Skeletal muscle satellite cell (primary cell): ENCODE results near the gene RAB8B.

Experiments
- H3K27me3 ChIP-seq: 2 replicates; pipeline ENCODE4 v1.7.0; 2013; ENCODE audit warnings: low read length; ENCODE audit not compliant: control insufficient read depth, insufficient read depth
- H3K36me3 ChIP-seq: 2 replicates; pipeline ENCODE4 v1.7.0; 2013; ENCODE audit warnings: mild to moderate bottlenecking, control low read depth, low read length; ENCODE audit not compliant: insufficient read depth
- H3K4me1 ChIP-seq: 2 replicates; pipeline ENCODE4 v1.7.0; 2013; ENCODE audit warnings: low read length; ENCODE audit not compliant: control insufficient read depth, insufficient read depth
- H3K4me2 ChIP-seq: 2 replicates; pipeline ENCODE4 v1.7.0; 2013; ENCODE audit warnings: mild to moderate bottlenecking, low read length
- H3K4me3 ChIP-seq: 2 replicates; pipeline ENCODE4 v1.7.0; 2013; ENCODE audit warnings: low read length
- H3K9ac ChIP-seq: 2 replicates; pipeline ENCODE4 v1.7.0; 2013; ENCODE audit warnings: mild to moderate bottlenecking, low read depth, low read length, moderate library complexity
- H3K9me3 ChIP-seq: replicated peaks from 2 replicates; pipeline ENCODE4 v1.7.0; 2013; ENCODE audit warnings: mild to moderate bottlenecking, control low read depth, low read length

RAB8B gene

DNA sequence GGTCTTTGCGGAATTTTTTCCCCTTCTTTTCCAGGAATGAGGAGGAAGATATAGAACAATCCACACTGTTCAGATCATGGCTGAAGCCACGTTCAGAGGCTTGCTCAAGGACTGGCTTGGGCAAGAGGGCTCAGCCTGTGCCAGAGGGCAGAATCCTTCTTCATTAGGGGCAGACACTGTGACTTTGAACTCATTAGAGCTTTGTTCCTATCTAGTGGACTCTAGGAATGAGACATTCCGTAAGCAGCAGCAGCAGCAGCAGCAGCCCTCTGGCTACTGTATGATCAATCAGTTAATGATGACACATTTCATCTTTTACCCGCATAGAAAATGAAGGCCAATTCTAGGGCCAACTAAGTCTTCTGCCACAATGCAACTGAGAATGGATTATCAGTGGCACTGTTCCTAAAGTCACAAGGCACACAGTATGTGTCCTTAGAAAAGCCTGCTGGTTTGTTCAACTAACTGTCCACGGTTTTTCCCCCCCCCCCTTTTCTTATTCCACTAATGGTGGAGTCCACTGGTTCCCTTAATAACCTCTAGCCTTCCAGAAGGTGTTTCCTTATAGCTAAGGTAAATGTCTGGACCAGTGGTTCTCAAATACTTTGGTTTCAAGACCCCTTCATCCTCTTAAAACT is 1.7 kb upstream of the RAB8B start:
- Histone ChIP-seq H3K36me3 (no peaks in the 10 kb centered on the region), H3K4me1 (peaks cover 37% of the 10 kb centered on the region), H3K4me3 (no peak overlapping the region), H3K27me3 (no peaks in the 10 kb centered on the region), H3K4me2 (no peak overlapping the region), H3K9me3 (no peaks in the 10 kb centered on the region), H3K9ac (no peak overlapping the region)

- Histone ChIP-seq H3K36me3 (no peaks in the 10 kb centered on the region), H3K9ac (peak overlapping the region; percentile 80), H3K9me3 (no peaks in the 10 kb centered on the region), H3K4me2 (peak overlapping the region; percentile 93), H3K27me3 (no peaks in the 10 kb centered on the region), H3K4me3 (peak overlapping the region; percentile 74), H3K4me1 (peaks cover 37% of the 10 kb centered on the region)
Measured at GRCh38 chr15:63188247-63188925, 1.0 kb upstream of the RAB8B start.

GRCh38 chr15:63189941-63190768 is 749 bp downstream of the RAB8B start:
- H3K9me3 ChIP-seq, result no peaks in the 10 kb centered on the region
- H3K4me1 ChIP-seq, result peaks cover 43% of the 10 kb centered on the region
- no peaks in the 10 kb centered on the region for H3K36me3 ChIP-seq
- H3K9ac ChIP-seq, result peak overlapping the region; percentile 72
- H3K27me3 ChIP-seq, result no peaks in the 10 kb centered on the region
- H3K4me2 ChIP-seq, result peak overlapping the region; percentile 83
- H3K4me3 ChIP-seq, result peak overlapping the region; percentile 74

DNA sequence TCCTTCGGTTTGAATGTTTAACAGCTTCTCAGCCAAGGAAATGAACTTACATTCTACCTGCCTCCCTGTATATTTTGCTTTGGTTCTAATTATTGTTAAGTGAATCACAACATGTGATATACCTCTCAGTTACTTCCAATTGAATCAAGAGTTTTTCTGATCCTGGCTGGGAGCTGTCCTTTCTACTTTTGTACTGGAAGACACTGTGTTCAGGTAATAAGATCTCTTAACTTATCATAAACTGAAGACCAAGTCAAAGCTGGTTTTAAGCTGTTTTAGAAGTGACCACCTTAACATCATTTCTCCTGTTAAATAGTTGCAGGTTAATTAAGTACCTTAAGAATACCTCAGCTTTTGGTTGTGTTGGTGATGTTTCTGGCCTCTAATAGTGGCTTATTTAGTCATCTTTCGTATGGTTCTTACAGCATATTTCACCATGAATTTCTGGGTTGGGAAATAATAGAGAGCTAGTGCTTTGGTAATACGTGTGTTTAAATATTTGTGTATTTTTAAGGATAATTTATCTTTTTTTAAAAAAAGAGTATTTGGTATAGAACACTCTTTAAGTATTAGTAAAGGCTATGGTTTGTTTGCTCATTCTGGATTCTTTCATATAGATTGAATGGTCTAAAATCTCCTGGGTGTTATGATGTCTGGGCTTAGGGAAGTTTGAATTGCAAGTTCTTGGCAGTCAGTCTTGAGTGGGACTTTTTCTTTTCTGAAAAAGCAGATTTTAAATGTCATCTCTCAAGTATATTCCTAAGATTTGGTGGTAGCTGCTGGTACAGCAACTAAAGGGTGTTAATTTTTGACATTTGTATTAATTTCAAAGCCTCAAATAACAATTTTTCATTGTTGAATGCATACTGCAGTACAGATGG is 1.6 kb downstream of the RAB8B start:
- Histone ChIP-seq H3K9ac (peak overlapping the region; percentile 72), H3K4me1 (peaks cover 41% of the 10 kb centered on the region), H3K36me3 (no peaks in the 10 kb centered on the region)

DNA sequence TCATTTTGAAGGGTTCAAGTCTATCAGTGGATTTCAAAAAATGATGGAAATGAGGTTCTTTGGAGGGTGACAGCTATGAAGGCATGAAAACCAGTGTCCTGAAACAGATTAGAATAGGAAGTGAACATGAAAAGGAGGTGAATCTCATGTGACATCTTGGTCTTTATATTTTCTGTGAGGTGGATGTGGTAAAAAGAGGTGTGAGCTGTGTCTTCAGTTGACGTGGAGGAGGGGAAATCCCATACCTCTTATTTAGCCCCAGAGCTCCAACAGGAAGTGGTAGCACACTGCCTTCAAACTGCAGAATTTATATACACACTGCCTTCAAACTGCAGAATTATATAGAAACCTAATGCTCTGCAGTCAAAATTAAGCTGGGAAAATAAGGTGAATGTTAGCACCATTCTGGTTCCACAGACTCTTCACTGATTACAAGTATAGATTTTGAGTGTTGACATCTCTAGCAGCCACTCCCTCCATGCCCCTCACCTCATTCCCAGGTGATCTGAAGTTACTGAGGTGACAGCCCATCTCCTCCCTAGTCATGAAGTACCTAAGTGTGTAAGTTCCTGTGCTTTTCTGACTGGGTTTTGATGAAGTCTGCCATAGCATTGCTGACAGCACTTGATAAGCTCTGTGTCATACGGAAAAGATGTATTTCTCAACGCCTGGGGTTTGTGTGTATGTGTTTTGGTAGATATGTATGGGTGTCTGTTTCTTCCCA is 2.7 kb downstream of the RAB8B start:
- H3K9ac ChIP-seq, result no peak overlapping the region
- no peak overlapping the region for H3K4me3 ChIP-seq
- H3K36me3 ChIP-seq, result no peaks in the 10 kb centered on the region
- H3K4me2 ChIP-seq, result no peak overlapping the region
- H3K9me3 ChIP-seq, result no peaks in the 10 kb centered on the region
- H3K4me1 ChIP-seq, result peaks cover 38% of the 10 kb centered on the region
- no peaks in the 10 kb centered on the region for H3K27me3 ChIP-seq

More for the DNA sequence above, 1.6 kb downstream of the RAB8B start:
- Histone ChIP-seq H3K27me3 (no peaks in the 10 kb centered on the region), H3K4me2 (peak overlapping the region; percentile 83), H3K9me3 (no peaks in the 10 kb centered on the region), H3K4me3 (peak overlapping the region; percentile 74)

- peaks cover 38% of the 10 kb centered on the region for H3K4me1 ChIP-seq
- H3K9ac ChIP-seq, result no peak overlapping the region
- no peaks in the 10 kb centered on the region for H3K27me3 ChIP-seq
- H3K9me3 ChIP-seq, result no peaks in the 10 kb centered on the region
- no peaks in the 10 kb centered on the region for H3K36me3 ChIP-seq
- no peak overlapping the region for H3K4me3 ChIP-seq
- no peak overlapping the region for H3K4me2 ChIP-seq
Measured at GRCh38 chr15:63192619-63193206, 3.3 kb downstream of the RAB8B start.

GRCh38 chr15:63194302-63194701 is 4.9 kb downstream of the RAB8B start:
- Histone ChIP-seq H3K4me3 (no peak overlapping the region), H3K4me1 (peaks cover 35% of the 10 kb centered on the region), H3K9me3 (no peaks in the 10 kb centered on the region), H3K27me3 (no peaks in the 10 kb centered on the region), H3K4me2 (peak overlapping the region; percentile 52), H3K36me3 (no peaks in the 10 kb centered on the region), H3K9ac (no peak overlapping the region)

DNA sequence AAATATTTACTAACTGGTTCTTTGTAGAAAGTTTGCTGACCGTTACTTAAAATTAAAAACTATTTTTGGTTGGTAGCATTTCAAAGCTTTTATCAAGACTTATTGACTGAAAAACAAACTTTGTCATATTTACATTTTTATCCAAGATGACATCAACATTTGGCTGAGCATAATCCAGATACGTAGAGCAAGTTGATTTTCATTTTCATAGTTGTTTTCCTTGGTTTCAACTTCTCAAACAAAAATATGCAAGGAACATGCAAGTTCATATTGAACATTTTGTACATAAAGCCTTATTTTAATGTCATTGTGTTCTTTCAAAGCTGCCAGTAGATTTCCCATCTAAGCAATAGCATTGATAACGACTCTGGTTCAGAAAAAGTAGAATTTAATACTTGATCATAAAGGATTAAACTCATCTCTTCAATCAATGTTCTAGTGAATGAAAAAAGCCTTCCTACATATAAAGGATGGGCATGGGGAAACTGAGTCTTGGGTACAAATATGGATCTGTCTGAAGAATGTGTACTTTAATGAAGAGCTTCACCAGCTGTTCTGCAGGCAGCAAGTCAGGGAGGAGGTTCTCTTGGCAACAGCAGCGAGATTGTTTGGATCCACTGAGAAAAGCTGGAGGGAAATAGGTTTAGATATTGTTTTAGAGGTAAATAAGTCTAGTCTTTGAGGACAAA is 5.6 kb downstream of the RAB8B start:
- H3K9me3 ChIP-seq, result no peaks in the 10 kb centered on the region
- H3K36me3 ChIP-seq, result no peaks in the 10 kb centered on the region
- no peak overlapping the region for H3K4me3 ChIP-seq
- no peak overlapping the region for H3K9ac ChIP-seq
- peaks cover 35% of the 10 kb centered on the region for H3K4me1 ChIP-seq
- H3K27me3 ChIP-seq, result no peaks in the 10 kb centered on the region
- no peak overlapping the region for H3K4me2 ChIP-seq

DNA sequence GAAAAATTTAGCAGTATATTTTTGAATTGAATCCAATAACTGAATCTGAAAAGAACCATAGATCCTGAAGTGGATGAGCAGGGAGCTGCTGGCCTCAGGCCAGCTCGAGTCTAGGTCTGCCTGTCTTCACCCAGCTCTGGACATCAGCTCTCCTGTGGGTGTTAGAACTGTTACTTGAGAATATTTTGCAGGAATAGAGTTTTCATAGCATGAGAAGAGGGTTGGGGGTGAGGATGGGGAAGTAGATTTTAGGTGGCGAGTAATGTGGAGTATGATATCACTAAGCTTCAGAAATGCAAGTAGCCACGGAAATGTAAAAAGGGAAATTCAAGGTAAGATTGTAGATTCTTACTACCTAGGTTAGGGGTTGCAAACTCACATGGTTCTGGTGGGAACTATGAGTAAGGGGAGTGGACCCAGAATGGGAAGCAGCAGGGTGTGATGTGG is 6.2 kb downstream of the RAB8B start:
- Histone ChIP-seq H3K27me3 (no peaks in the 10 kb centered on the region), H3K4me2 (no peak overlapping the region), H3K36me3 (no peaks in the 10 kb centered on the region), H3K4me1 (peaks cover 35% of the 10 kb centered on the region), H3K9ac (no peak overlapping the region), H3K4me3 (no peak overlapping the region), H3K9me3 (no peaks in the 10 kb centered on the region)

GRCh38 chr15:63196842-63197241 is 7.4 kb downstream of the RAB8B start:
- no peak overlapping the region for H3K4me3 ChIP-seq

More at GRCh38 chr15:63196842-63197241, 7.4 kb downstream of the RAB8B start:
- Histone ChIP-seq H3K36me3 (no peaks in the 10 kb centered on the region), H3K4me1 (peaks cover 24% of the 10 kb centered on the region), H3K4me2 (no peak overlapping the region), H3K9me3 (no peaks in the 10 kb centered on the region), H3K9ac (no peak overlapping the region), H3K27me3 (no peaks in the 10 kb centered on the region)
